Neural progenitor cell (in vitro differentiated cells): ENCODE data around the gene TNFSF10. TPM values are rescaled to one million over a fixed set of nuclear protein-coding genes. Genes with fewer than 3 reads are reported as not detected.

Experiments used
- DNase-seq: peaks from one replicate; pipeline ENCODE4 v3.0.0-alpha.2; 2016; ENCODE audit warnings: low spot score
- H2AFZ ChIP-seq: fragments of 200-600 bp; sonication (generic); replicated peaks from 2 replicates; pipeline ENCODE4 v1.6.1; 2016; ENCODE audit warnings: antibody characterized with exemption
- H3F3A ChIP-seq: fragments of 200-600 bp; sonication (generic); 2 replicates; pipeline ENCODE4 v1.6.1; 2016; ENCODE audit warnings: antibody characterized with exemption, low read depth
- H3K27ac ChIP-seq: fragments of 200-600 bp; sonication (generic); 2 replicates; pipeline ENCODE4 v1.5.1; 2016; ENCODE audit warnings: mild to moderate bottlenecking
- H3K27me3 ChIP-seq: fragments of 200-600 bp; sonication (generic); 2 replicates; pipeline ENCODE4 v1.6.1; 2016; ENCODE audit warnings: mild to moderate bottlenecking, moderate library complexity
- H3K36me3 ChIP-seq: fragments of 200-600 bp; sonication (generic); 2 replicates; pipeline ENCODE4 v1.5.1; 2016
- H3K4me1 ChIP-seq: fragments of 200-600 bp; sonication (generic); 2 replicates; pipeline ENCODE4 v1.6.1; 2016; ENCODE audit warnings: mixed run types
- H3K4me2 ChIP-seq: fragments of 200-600 bp; sonication (generic); 2 replicates; pipeline ENCODE4 v1.6.1; 2016
- H3K4me3 ChIP-seq: fragments of 200-600 bp; sonication (generic); 2 replicates; pipeline ENCODE4 v1.5.1; 2016
- H3K79me2 ChIP-seq: fragments of 200-600 bp; sonication (generic); 2 replicates; pipeline ENCODE4 v1.6.1; 2016; ENCODE audit warnings: low read depth
- H3K9ac ChIP-seq: fragments of 200-600 bp; sonication (generic); 2 replicates; pipeline ENCODE4 v1.6.1; 2016
- H3K9me3 ChIP-seq: fragments of 200-600 bp; sonication (generic); 2 replicates; pipeline ENCODE4 v1.5.1; 2016; ENCODE audit warnings: low read depth
- H4K20me1 ChIP-seq: fragments of 200-600 bp; sonication (generic); 2 replicates; pipeline ENCODE4 v1.6.1; 2016; ENCODE audit warnings: low read depth
- H3K27ac Mint-ChIP-seq: 3 replicates; pipeline ENCODE4 v1.8.0; 2021; ENCODE audit warnings: mixed read lengths
- H3K27me3 Mint-ChIP-seq: 2 replicates; pipeline ENCODE4 v1.8.0; 2022; ENCODE audit warnings: low read depth, mild to moderate bottlenecking, inconsistent platforms, moderate library complexity, mixed read lengths; ENCODE audit not compliant: insufficient read depth
- H3K36me3 Mint-ChIP-seq: 3 replicates; pipeline ENCODE4 v1.8.0; 2021; ENCODE audit warnings: mixed read lengths
- H3K4me1 Mint-ChIP-seq: 3 replicates; pipeline ENCODE4 v1.8.0; 2021; ENCODE audit warnings: mixed read lengths
- H3K4me3 Mint-ChIP-seq: 3 replicates; pipeline ENCODE4 v1.8.0; 2021; ENCODE audit warnings: mild to moderate bottlenecking, moderate library complexity, mixed read lengths
- H3K9me3 Mint-ChIP-seq: 3 replicates; pipeline ENCODE4 v1.8.0; 2020; ENCODE audit warnings: mixed read lengths
- CTCF ChIP-seq: fragments of 200-600 bp; sonication (generic); IDR thresholded peaks from 2 replicates; pipeline ENCODE4 v1.5.1; 2017; ENCODE audit warnings: antibody characterized with exemption, mild to moderate bottlenecking
- EZH2 ChIP-seq: fragments of 200-600 bp; sonication (generic); IDR thresholded peaks from 2 replicates; pipeline ENCODE4 v1.6.1; 2017; ENCODE audit warnings: antibody characterized with exemption, mild to moderate bottlenecking, moderate library complexity
- EZH2phosphoT487 ChIP-seq: fragments of 200-600 bp; sonication (generic); IDR thresholded peaks from 2 replicates; pipeline ENCODE4 v1.6.1; 2017; ENCODE audit warnings: antibody characterized with exemption
- total RNA-seq: library from RNA; depleted of rRNA; stranded (reverse); fragments of >200 nt; gene quantifications from 2 replicates; pipeline ENCODE4 v1.2.3, GENCODE V29; 2015; ENCODE audit warnings: low replicate concordance

Gene TNFSF10
- total RNA-seq, 1 donor from 2014 or later = not detected

- Histone ChIP-seq H4K20me1 (no peaks in the 10 kb centered on the region), H3K27me3 (no peaks in the 10 kb centered on the region), H3K79me2 (no peaks in the 10 kb centered on the region), H3K9ac (no peak overlapping the region), H3K9me3 (no peaks in the 10 kb centered on the region), H2AFZ (no peak overlapping the region), H3K36me3 (no peaks in the 10 kb centered on the region), H3F3A (no peaks in the 10 kb centered on the region), H3K4me1 (no peaks in the 10 kb centered on the region), H3K27ac (no peak overlapping the region), H3K4me2 (no peak overlapping the region), H3K4me3 (no peak overlapping the region)
- H3K9me3 Mint-ChIP-seq = peaks cover 2% of the 10 kb centered on the region
- H3K36me3 Mint-ChIP-seq = no peaks in the 10 kb centered on the region
- no peak for DNase-seq
- no peaks in the 10 kb centered on the region for H3K4me1 Mint-ChIP-seq
- no peak overlapping the region for H3K4me3 Mint-ChIP-seq
- H3K27ac Mint-ChIP-seq = no peak overlapping the region
- no peak for TF ChIP-seq EZH2
- no peak for TF ChIP-seq CTCF
- TF ChIP-seq EZH2phosphoT487 = no peak
- H3K27me3 Mint-ChIP-seq = peaks cover 3% of the 10 kb centered on the region
These were observed 22.9 kb upstream of the TNFSF10 start for GRCh38 chr3:172546105-172546504.

- no peaks in the 10 kb centered on the region for H3K4me1 Mint-ChIP-seq
- H3K27ac Mint-ChIP-seq = no peak overlapping the region
- peaks cover 4% of the 10 kb centered on the region for H3K27me3 Mint-ChIP-seq
- no peaks in the 10 kb centered on the region for H3K36me3 Mint-ChIP-seq
- no peak for TF ChIP-seq EZH2
- TF ChIP-seq CTCF = no peak
- TF ChIP-seq EZH2phosphoT487 = no peak
- H3K4me3 ChIP-seq = no peak overlapping the region
- no peak overlapping the region for H3K27ac ChIP-seq
- H3K4me3 Mint-ChIP-seq = no peak overlapping the region
- H3K9me3 ChIP-seq = no peaks in the 10 kb centered on the region
- no peaks in the 10 kb centered on the region for H3F3A ChIP-seq
- H3K36me3 ChIP-seq = no peaks in the 10 kb centered on the region
- H3K4me2 ChIP-seq = no peak overlapping the region
- H3K4me1 ChIP-seq = no peaks in the 10 kb centered on the region
- H3K9ac ChIP-seq = no peak overlapping the region
- no peak for DNase-seq
- no peak overlapping the region for H2AFZ ChIP-seq
- H4K20me1 ChIP-seq = no peaks in the 10 kb centered on the region
- no peaks in the 10 kb centered on the region for H3K79me2 ChIP-seq
- peaks cover 2% of the 10 kb centered on the region for H3K9me3 Mint-ChIP-seq
- H3K27me3 ChIP-seq = no peaks in the 10 kb centered on the region
These were observed 21.2 kb upstream of the TNFSF10 start for GRCh38 chr3:172544404-172544803.

- DNase-seq = no peak
- Histone ChIP-seq H3K79me2 (no peaks in the 10 kb centered on the region), H3K9me3 (no peaks in the 10 kb centered on the region), H3K27me3 (no peaks in the 10 kb centered on the region), H3K9ac (no peak overlapping the region), H3K27ac (no peak overlapping the region), H4K20me1 (no peaks in the 10 kb centered on the region), H3K4me1 (no peaks in the 10 kb centered on the region), H3F3A (no peaks in the 10 kb centered on the region), H3K4me3 (no peak overlapping the region), H3K36me3 (no peaks in the 10 kb centered on the region), H2AFZ (no peak overlapping the region), H3K4me2 (no peak overlapping the region)
- Mint-ChIP-seq H3K9me3 (peaks cover 5% of the 10 kb centered on the region), H3K27ac (no peak overlapping the region), H3K4me3 (no peak overlapping the region), H3K36me3 (no peaks in the 10 kb centered on the region), H3K27me3 (peaks cover 7% of the 10 kb centered on the region), H3K4me1 (no peaks in the 10 kb centered on the region)
- TF ChIP-seq EZH2 (no peak), EZH2phosphoT487 (no peak), CTCF (no peak)
These were observed 20.7 kb upstream of the TNFSF10 start for GRCh38 chr3:172543884-172544283.

GRCh38 chr3:172543419-172543818, 20.2 kb upstream of the TNFSF10 start:
- H3K4me3 Mint-ChIP-seq = no peak overlapping the region
- H3K9me3 Mint-ChIP-seq = peaks cover 5% of the 10 kb centered on the region
- no peak overlapping the region for H3K4me2 ChIP-seq
- H3K4me1 ChIP-seq = no peaks in the 10 kb centered on the region
- DNase-seq = no peak
- TF ChIP-seq EZH2 (no peak), EZH2phosphoT487 (no peak), CTCF (no peak)
- H2AFZ ChIP-seq = no peak overlapping the region
- H3K36me3 Mint-ChIP-seq = no peaks in the 10 kb centered on the region
- no peaks in the 10 kb centered on the region for H3K9me3 ChIP-seq
- no peaks in the 10 kb centered on the region for H3K36me3 ChIP-seq
- no peaks in the 10 kb centered on the region for H3K4me1 Mint-ChIP-seq
- no peaks in the 10 kb centered on the region for H3K79me2 ChIP-seq
- H3K27me3 Mint-ChIP-seq = peaks cover 9% of the 10 kb centered on the region
- H4K20me1 ChIP-seq = no peaks in the 10 kb centered on the region
- H3K27me3 ChIP-seq = no peaks in the 10 kb centered on the region
- no peaks in the 10 kb centered on the region for H3F3A ChIP-seq
- H3K27ac ChIP-seq = no peak overlapping the region
- no peak overlapping the region for H3K9ac ChIP-seq
- H3K27ac Mint-ChIP-seq = no peak overlapping the region
- H3K4me3 ChIP-seq = no peak overlapping the region
